ENCODE data around the gene PGLYRP4.

PGLYRP4 gene

GRCh38 chr1:153305682-153306081, 43.0 kb downstream of the PGLYRP4 start:
- DNase-seq (ENCODE audit: low read depth, low spot score) = no peak
- TF ChIP-seq, protein P1, sequence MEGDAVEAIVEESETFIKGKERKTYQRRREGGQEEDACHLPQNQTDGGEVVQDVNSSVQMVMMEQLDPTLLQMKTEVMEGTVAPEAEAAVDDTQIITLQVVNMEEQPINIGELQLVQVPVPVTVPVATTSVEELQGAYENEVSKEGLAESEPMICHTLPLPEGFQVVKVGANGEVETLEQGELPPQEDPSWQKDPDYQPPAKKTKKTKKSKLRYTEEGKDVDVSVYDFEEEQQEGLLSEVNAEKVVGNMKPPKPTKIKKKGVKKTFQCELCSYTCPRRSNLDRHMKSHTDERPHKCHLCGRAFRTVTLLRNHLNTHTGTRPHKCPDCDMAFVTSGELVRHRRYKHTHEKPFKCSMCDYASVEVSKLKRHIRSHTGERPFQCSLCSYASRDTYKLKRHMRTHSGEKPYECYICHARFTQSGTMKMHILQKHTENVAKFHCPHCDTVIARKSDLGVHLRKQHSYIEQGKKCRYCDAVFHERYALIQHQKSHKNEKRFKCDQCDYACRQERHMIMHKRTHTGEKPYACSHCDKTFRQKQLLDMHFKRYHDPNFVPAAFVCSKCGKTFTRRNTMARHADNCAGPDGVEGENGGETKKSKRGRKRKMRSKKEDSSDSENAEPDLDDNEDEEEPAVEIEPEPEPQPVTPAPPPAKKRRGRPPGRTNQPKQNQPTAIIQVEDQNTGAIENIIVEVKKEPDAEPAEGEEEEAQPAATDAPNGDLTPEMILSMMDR (IDR thresholded peaks at IDR 0.05; ENCODE audit: low read depth, low read length) = no peak
- H3K4me3 ChIP-seq (ENCODE audit: low read depth, low read length) = no peak overlapping the region
- in situ Hi-C loops (cut with HindIII; ENCODE audit: low sequenced_read_pairs) = no loop called here

DNA sequence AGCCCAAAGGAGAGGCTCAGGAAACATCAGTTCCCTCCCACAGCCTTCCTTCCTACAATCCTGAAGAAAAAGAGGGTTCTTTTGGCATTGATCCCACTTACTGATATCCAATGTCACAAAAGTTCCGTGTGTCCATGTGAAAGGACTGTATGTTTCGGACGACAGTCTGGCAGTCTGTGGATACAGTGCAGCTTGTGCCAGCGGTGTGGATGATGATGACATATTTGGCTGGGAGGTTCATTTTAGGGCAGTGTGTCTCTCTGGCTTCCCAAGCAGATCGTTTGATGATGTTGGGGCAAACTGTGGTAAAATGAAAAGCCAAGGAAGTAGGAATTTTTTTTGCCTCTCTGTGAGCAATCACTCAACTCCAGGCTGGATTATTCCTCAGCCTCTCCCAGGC, 46.3 kb downstream of the PGLYRP4 start:
- in situ Hi-C loops (cut with HindIII; ENCODE audit: low sequenced_read_pairs) = no loop called here
- TF ChIP-seq, protein P1 (IDR thresholded peaks at IDR 0.05; ENCODE audit: low read depth, low read length) = no peak
- H3K4me3 ChIP-seq (ENCODE audit: low read depth, low read length) = no peak overlapping the region
- no peak for DNase-seq (ENCODE audit: low read depth, low spot score)

DNA sequence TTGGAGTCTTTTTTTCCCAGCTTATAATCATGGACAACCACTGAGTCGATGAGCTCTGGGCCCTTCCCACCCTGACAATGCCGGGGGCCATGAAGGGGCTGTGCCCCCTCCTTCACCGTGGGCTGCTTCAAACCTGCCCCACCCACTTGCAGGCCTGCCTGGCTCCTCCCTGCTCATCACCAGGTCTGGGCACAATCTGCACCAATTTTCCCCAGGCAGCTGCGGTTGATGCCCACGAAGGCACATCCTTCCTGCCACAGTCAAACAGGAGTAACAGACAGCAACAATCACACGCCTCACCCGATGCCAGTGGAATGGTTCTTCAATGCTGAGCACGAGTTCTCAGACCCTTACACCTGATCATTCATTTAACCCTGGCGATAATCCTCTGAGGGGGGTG, 54.8 kb downstream of the PGLYRP4 start:
- no peak for DNase-seq (ENCODE audit: low read depth, low spot score)
- no peak overlapping the region for H3K4me3 ChIP-seq (ENCODE audit: low read depth, low read length)
- in situ Hi-C loops (cut with HindIII; ENCODE audit: low sequenced_read_pairs) = no loop called here
- TF ChIP-seq, protein P1 (IDR thresholded peaks at IDR 0.05; ENCODE audit: low read depth, low read length) = no peak

GRCh38 chr1:153293480-153293775, 55.2 kb downstream of the PGLYRP4 start:
- TF ChIP-seq, protein P1 (IDR thresholded peaks at IDR 0.05; ENCODE audit: low read depth, low read length) = no peak
- in situ Hi-C loops (cut with HindIII; ENCODE audit: low sequenced_read_pairs) = no loop called here
- no peak overlapping the region for H3K4me3 ChIP-seq (ENCODE audit: low read depth, low read length)
- no peak for DNase-seq (ENCODE audit: low read depth, low spot score)

DNA sequence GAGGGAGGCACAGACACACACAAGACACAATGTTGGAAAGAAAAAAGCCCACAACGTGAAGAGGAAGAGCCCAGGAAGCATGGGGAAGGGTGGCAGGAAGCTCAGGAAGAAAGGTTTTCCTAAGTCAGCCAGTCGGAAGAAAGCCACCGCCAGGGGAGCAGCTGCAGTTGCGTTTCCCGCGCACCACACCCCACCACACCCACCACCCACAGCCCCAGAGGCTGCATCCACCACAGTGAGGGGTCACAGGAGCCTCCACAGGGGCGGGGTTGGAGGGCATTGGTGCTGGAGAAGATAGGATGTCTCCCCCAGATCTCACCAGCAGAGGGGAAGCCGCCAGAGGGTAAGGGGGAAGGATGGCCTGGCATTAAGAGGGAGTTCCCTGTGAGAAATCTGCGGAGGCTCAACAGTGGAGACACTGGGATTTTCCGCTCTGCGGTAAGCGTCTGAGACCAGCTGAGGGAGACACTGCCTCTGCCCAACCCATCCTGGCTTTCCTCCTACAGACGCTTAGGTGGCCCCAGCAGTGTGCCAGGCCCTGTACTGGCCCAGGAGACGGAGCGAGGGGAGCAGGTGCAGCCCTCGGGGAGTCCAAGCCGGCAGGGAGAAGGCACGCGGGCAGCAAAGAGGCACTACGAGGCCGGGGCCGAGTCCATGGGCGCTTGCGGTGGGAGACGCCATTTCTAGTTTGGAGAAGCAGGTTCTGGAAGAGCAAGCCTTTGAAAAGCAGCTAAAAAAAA, 55.7 kb downstream of the PGLYRP4 start:
- TF ChIP-seq, protein P1 (IDR thresholded peaks at IDR 0.05; ENCODE audit: low read depth, low read length) = no peak
- DNase-seq (ENCODE audit: low read depth, low spot score) = no peak
- no peak overlapping the region for H3K4me3 ChIP-seq (ENCODE audit: low read depth, low read length)
- in situ Hi-C loops (cut with HindIII; ENCODE audit: low sequenced_read_pairs) = no loop called here

GRCh38 chr1:153292185-153292584, 56.5 kb downstream of the PGLYRP4 start:
- no peak overlapping the region for H3K4me3 ChIP-seq (ENCODE audit: low read depth, low read length)
- in situ Hi-C loops (cut with HindIII; ENCODE audit: low sequenced_read_pairs) = no loop called here
- no peak for DNase-seq (ENCODE audit: low read depth, low spot score)
- TF ChIP-seq, protein P1 (IDR thresholded peaks at IDR 0.05; ENCODE audit: low read depth, low read length) = no peak

Data from astrocyte of the spinal cord (primary cell).